Stimulated activated CD8-positive, alpha-beta memory T cell treated with anti-CD3 and anti-CD28 coated beads, Interleukin-12 subunit alpha, Interleukin-12 subunit beta, amount 100 ng/mL, for 24 hours (primary cell): ENCODE results near the gene ASB10.

ENCODE experiments used
- DNase-seq: peaks from one replicate; pipeline ENCODE4 v3.0.0-alpha.2; 2020; ENCODE audit errors: extremely low read depth

The ASB10 gene

GRCh38 chr7:151210087-151210854, 23.2 kb upstream of the ASB10 start, which contains the start of gene H2BK1:
Gene H2BK1 (minus strand): TSS chr7:151210488. CDS start chr7:151210318, 170 bp downstream.
- no peak for DNase-seq

- DNase-seq = no peak
Measured at GRCh38 chr7:151209588-151209987, 22.5 kb upstream of the ASB10 start.

GRCh38 chr7:151208253-151208862, 21.3 kb upstream of the ASB10 start:
- no peak for DNase-seq

- DNase-seq = no peak
Measured at GRCh38 chr7:151207804-151208203, 20.8 kb upstream of the ASB10 start.

GRCh38 chr7:151207315-151207714, 20.3 kb upstream of the ASB10 start:
- no peak for DNase-seq

- DNase-seq = no peak
Measured at GRCh38 chr7:151206914-151207313, 19.9 kb upstream of the ASB10 start.

- DNase-seq = no peak
Measured at GRCh38 chr7:151205730-151206129, 18.7 kb upstream of the ASB10 start.

- DNase-seq = no peak
Measured at GRCh38 chr7:151204383-151205032, 17.5 kb upstream of the ASB10 start.

GRCh38 chr7:151202836-151203235, 15.8 kb upstream of the ASB10 start:
- DNase-seq = no peak

- no peak for DNase-seq
Measured at GRCh38 chr7:151201751-151202150, 14.7 kb upstream of the ASB10 start.

- DNase-seq = no peak
Measured at GRCh38 chr7:151201344-151201743, 14.3 kb upstream of the ASB10 start.

- no peak for DNase-seq
Measured at GRCh38 chr7:151198945-151199848, 12.1 kb upstream of the ASB10 start.

GRCh38 chr7:151197932-151198331, 10.9 kb upstream of the ASB10 start:
- DNase-seq = no peak

GRCh38 chr7:151195616-151196450, 8.8 kb upstream of the ASB10 start:
- no peak for DNase-seq

GRCh38 chr7:151194188-151194587, 7.1 kb upstream of the ASB10 start:
- DNase-seq = no peak

- DNase-seq = no peak
Measured at GRCh38 chr7:151193203-151193978, 6.3 kb upstream of the ASB10 start.

- DNase-seq = no peak
Measured at GRCh38 chr7:151192002-151192539, 5.0 kb upstream of the ASB10 start.

GRCh38 chr7:151191544-151191943, 4.5 kb upstream of the ASB10 start:
- no peak for DNase-seq

- no peak for DNase-seq
Measured at GRCh38 chr7:151189038-151189437, 2.0 kb upstream of the ASB10 start.

GRCh38 chr7:151188252-151188542, 1.1 kb upstream of the ASB10 start:
- DNase-seq = no peak
